ENCODE results near the gene SYK.

Gene SYK

DNA sequence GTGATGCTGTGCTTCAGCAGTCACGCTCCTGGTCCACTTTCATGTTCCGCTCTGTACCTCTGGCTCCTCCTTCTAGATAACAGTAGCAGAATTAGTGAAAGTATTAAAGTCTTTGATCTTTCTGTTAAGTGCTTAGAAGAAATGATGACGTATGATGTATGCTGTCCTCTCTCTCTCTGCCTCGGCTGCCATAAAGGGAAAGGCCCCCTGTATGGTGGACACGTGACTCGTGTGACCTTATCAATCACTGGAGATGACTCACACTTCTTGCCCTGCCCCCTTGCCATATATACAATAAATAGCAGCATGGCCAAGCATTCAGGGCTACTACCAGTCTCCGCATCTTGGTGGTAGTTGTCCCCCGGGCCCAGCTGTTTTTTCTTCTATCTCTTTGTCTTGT lies 100.3 kb downstream of the SYK start:
- no peak for TF ChIP-seq TAF1 (IDR thresholded peaks at IDR 0.05; ENCODE audit: borderline replicate concordance, insufficient read depth, low read length)
- no peak for TF ChIP-seq FOXP2 (optimal IDR thresholded peaks at IDR 0.05; ENCODE audit: borderline replicate concordance, extremely low read depth, extremely low read length, insufficient read depth)
- no peak for TF ChIP-seq SIN3A (IDR thresholded peaks at IDR 0.05; ENCODE audit: borderline replicate concordance, insufficient read depth, low read length)
- no peak for TF ChIP-seq POLR2AphosphoS5 (IDR thresholded peaks at IDR 0.05; ENCODE audit: low read depth, low read length)
- TF ChIP-seq, protein P1, sequence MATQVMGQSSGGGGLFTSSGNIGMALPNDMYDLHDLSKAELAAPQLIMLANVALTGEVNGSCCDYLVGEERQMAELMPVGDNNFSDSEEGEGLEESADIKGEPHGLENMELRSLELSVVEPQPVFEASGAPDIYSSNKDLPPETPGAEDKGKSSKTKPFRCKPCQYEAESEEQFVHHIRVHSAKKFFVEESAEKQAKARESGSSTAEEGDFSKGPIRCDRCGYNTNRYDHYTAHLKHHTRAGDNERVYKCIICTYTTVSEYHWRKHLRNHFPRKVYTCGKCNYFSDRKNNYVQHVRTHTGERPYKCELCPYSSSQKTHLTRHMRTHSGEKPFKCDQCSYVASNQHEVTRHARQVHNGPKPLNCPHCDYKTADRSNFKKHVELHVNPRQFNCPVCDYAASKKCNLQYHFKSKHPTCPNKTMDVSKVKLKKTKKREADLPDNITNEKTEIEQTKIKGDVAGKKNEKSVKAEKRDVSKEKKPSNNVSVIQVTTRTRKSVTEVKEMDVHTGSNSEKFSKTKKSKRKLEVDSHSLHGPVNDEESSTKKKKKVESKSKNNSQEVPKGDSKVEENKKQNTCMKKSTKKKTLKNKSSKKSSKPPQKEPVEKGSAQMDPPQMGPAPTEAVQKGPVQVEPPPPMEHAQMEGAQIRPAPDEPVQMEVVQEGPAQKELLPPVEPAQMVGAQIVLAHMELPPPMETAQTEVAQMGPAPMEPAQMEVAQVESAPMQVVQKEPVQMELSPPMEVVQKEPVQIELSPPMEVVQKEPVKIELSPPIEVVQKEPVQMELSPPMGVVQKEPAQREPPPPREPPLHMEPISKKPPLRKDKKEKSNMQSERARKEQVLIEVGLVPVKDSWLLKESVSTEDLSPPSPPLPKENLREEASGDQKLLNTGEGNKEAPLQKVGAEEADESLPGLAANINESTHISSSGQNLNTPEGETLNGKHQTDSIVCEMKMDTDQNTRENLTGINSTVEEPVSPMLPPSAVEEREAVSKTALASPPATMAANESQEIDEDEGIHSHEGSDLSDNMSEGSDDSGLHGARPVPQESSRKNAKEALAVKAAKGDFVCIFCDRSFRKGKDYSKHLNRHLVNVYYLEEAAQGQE (IDR thresholded peaks at IDR 0.05; ENCODE audit: insufficient read depth in 1 of 2, low read depth in 2 of 2, low read length in 2 of 2), result no peak

DNA sequence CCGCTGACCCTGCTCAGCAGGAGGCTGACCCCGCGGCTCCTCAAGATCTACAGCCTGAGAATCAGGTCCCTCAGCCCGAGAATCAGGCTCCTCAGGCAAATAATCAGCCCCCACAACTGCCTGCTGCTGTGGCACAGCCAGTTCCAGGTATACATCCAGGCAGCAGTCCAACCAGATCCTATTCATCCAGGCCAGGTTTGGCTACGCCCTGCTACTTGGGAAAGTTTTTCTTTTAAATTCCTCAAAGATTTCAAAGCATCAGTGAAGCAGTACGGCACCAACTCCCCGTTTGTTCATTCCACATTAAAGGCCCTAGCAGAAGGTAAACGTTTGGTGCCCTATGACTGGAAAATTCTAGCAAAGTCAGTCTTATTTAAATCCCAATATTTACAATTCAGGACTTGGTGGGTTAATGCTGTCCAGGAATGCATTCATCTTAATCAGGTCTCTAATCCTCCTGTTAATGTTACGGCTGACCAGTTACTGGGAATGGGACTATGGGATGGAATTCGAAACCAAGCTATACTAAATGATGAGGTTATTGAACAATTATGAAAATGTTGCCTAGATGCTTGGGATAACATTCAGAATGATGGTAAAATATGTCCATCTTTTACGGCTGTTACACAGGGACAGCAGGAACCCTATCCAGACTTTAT lies 102.3 kb downstream of the SYK start:
- TF ChIP-seq SIN3A (IDR thresholded peaks at IDR 0.05; ENCODE audit: borderline replicate concordance, insufficient read depth, low read length) (no peak), POLR2AphosphoS5 (IDR thresholded peaks at IDR 0.05; ENCODE audit: low read depth, low read length) (no peak), FOXP2 (optimal IDR thresholded peaks at IDR 0.05; ENCODE audit: borderline replicate concordance, extremely low read depth, extremely low read length, insufficient read depth) (no peak), TAF1 (IDR thresholded peaks at IDR 0.05; ENCODE audit: borderline replicate concordance, insufficient read depth, low read length) (no peak)
- TF ChIP-seq, protein P1 (IDR thresholded peaks at IDR 0.05; ENCODE audit: insufficient read depth in 1 of 2, low read depth in 2 of 2, low read length in 2 of 2), result no peak

DNA sequence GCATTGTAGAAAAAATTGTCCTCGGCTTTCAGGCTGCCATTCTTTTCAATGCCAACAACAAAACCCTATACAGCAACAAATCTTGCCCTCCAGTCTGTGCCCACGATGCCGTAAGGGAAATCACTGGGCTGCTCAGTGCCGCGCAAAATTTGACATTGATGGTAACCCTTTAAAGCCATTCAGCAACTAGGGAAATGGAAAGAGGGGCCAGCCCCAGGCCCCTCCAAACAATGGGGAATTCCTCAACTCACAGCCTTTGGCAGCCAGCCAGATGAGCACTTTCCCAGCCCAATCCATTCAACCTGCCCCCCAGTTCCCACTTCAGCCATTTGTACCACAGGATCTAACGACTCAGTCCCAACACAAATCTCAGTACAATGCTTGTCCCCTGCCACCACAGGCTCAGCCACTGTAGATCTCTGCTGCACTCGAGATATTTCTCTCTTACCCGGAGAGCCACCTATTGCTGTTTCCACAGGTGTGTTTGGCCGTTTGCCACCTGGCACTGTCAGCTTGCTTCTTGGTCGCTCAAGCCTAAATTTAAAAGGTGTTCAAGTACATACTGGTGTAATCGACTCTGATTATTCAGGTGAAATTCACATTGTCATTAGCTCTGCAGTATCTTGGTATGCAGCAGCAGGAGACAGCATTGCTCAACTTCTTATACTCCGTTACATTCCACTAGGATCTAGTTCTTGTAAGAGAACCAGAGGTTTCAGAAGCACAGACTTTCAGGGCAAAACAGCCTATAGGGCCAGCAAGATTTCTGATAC lies 103.3 kb downstream of the SYK start:
- TF ChIP-seq TAF1 (IDR thresholded peaks at IDR 0.05; ENCODE audit: borderline replicate concordance, insufficient read depth, low read length) (no peak), POLR2AphosphoS5 (IDR thresholded peaks at IDR 0.05; ENCODE audit: low read depth, low read length) (no peak), FOXP2 (optimal IDR thresholded peaks at IDR 0.05; ENCODE audit: borderline replicate concordance, extremely low read depth, extremely low read length, insufficient read depth) (no peak)

DNA sequence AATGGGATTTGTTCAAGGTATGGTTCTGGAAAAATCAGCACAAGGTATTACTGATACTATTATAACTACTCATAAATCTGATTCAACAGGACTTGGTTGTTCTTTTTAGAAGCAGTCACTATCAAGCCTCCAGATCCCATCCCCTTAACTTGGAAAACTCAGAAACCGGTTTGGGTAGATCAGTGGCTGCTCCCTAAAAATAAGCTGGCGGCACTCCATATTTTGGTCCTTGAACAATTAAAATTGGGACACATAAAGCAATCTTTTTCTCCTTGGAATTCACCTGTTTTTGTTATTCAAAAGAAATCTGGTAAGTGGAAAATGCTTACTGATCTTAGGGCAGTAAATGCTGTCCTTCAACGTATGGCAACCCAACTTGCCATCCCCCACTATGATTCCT lies 104.2 kb downstream of the SYK start:
- TF ChIP-seq, protein P1 (IDR thresholded peaks at IDR 0.05; ENCODE audit: insufficient read depth in 1 of 2, low read depth in 2 of 2, low read length in 2 of 2), result no peak
- TF ChIP-seq FOXP2 (optimal IDR thresholded peaks at IDR 0.05; ENCODE audit: borderline replicate concordance, extremely low read depth, extremely low read length, insufficient read depth) (no peak), POLR2AphosphoS5 (IDR thresholded peaks at IDR 0.05; ENCODE audit: low read depth, low read length) (no peak), SIN3A (IDR thresholded peaks at IDR 0.05; ENCODE audit: borderline replicate concordance, insufficient read depth, low read length) (no peak), TAF1 (IDR thresholded peaks at IDR 0.05; ENCODE audit: borderline replicate concordance, insufficient read depth, low read length) (no peak)

DNA sequence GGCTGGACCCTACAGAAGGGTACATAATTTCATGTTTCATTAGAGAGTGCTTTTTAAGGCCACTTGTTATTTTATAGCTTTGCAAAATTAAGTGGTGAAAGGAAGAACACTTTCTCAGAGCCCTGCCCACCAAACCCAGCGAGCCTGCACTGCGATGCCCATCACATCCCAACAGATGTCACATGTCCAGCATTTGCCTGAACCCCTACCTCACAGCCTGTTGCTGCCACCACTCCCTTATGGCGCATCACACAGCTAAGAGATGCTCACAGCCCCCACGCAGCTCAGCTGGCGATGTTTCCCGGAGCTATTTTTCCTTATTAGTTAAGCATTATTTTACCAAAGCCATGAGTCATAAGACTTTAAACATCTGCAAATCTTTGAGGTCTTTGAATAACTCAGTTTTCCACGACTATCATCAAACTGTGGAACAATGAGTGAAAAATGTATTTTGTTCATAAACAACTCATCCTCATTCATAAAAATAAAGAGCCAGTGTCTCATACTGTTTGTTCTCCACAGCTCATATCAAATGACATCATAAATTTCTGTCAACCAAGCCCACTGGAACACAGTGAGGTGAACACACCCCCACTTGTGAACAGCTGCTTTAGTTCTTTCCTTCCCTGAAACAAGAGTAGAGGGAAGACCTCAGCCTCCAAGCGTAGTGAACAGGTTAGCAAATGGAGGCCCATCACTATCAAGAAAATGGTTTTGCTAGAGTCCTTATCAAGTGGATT lies 104.9 kb downstream of the SYK start:
- TF ChIP-seq, protein P1 (IDR thresholded peaks at IDR 0.05; ENCODE audit: insufficient read depth in 1 of 2, low read depth in 2 of 2, low read length in 2 of 2), result no peak
- TF ChIP-seq SIN3A (IDR thresholded peaks at IDR 0.05; ENCODE audit: borderline replicate concordance, insufficient read depth, low read length), result no peak
- no peak for TF ChIP-seq FOXP2 (optimal IDR thresholded peaks at IDR 0.05; ENCODE audit: borderline replicate concordance, extremely low read depth, extremely low read length, insufficient read depth)
- TF ChIP-seq TAF1 (IDR thresholded peaks at IDR 0.05; ENCODE audit: borderline replicate concordance, insufficient read depth, low read length), result no peak
- no peak for TF ChIP-seq POLR2AphosphoS5 (IDR thresholded peaks at IDR 0.05; ENCODE audit: low read depth, low read length)

Data from PFSK-1 (cell line).